Stimulated activated naive CD8-positive, alpha-beta T cell treated with anti-CD3 and anti-CD28 coated beads, Interleukin-15, Interleukin-2, amounts not matched to agents 100 ng/mL and 50 ng/mL, for 24 hours (primary cell): ENCODE measurements around the gene ANKRD44.

Experiments
- H3K27ac Mint-ChIP-seq: one replicate; pipeline ENCODE4 v1.8.0; 2021; ENCODE audit warnings: mild to moderate bottlenecking, mixed read lengths
- H3K27me3 Mint-ChIP-seq: one replicate; pipeline ENCODE4 v1.8.0; 2021; ENCODE audit warnings: mixed read lengths
- H3K36me3 Mint-ChIP-seq: one replicate; pipeline ENCODE4 v1.8.0; 2021; ENCODE audit warnings: low read depth, mixed read lengths
- H3K4me1 Mint-ChIP-seq: one replicate; pipeline ENCODE4 v1.8.0; 2021; ENCODE audit warnings: low read depth, mixed read lengths
- H3K4me3 Mint-ChIP-seq: one replicate; pipeline ENCODE4 v1.8.0; 2021; ENCODE audit warnings: mild to moderate bottlenecking, mixed read lengths
- H3K9me3 Mint-ChIP-seq: one replicate; pipeline ENCODE4 v1.8.0; 2021; ENCODE audit warnings: mixed read lengths

The ANKRD44 gene

GRCh38 chr2:196941398-196942078 is 369.0 kb downstream of the ANKRD44 start:
- Mint-ChIP-seq H3K4me1 (no peaks in the 10 kb centered on the region), H3K9me3 (no peaks in the 10 kb centered on the region), H3K27me3 (peaks cover 4% of the 10 kb centered on the region), H3K27ac (no peak overlapping the region), H3K36me3 (no peaks in the 10 kb centered on the region), H3K4me3 (no peak overlapping the region)

DNA sequence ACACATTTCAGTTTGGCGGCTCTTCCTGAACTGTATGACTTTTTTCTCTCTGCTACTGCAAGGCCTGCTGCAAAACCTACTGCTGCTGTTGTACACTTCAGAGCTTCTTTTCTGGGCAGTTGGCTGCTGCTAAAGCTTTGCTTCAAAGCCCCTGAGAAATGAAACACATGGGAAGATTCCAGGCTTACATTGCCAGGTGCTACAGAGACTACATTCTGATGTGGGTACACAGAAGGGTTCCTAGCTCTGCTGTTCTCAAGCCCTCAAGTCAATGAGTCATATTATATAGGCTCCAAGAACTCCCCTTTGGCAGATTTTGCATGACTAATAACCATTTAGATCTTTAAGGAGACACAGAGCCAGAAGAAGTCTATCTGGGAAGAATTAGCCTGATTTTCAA is 371.2 kb downstream of the ANKRD44 start:
- H3K36me3 Mint-ChIP-seq: no peaks in the 10 kb centered on the region
- no peak overlapping the region for H3K4me3 Mint-ChIP-seq
- H3K27ac Mint-ChIP-seq: no peak overlapping the region
- H3K4me1 Mint-ChIP-seq: no peaks in the 10 kb centered on the region
- H3K9me3 Mint-ChIP-seq: no peaks in the 10 kb centered on the region
- no peaks in the 10 kb centered on the region for H3K27me3 Mint-ChIP-seq
